Neuronal stem cell (in vitro differentiated cells): ENCODE data around the gene INO80C.

Experiments
- DNase-seq: peaks from one replicate; pipeline ENCODE4 v3.0.0-alpha.2; 2013; ENCODE audit warnings: low spot score
- H2AFZ ChIP-seq: one replicate; pipeline ENCODE4 v1.6.1; 2013; ENCODE audit warnings: mild to moderate bottlenecking, low read length, inconsistent platforms
- H2AK5ac ChIP-seq: 2 replicates; pipeline ENCODE4 v1.6.1; 2013; ENCODE audit warnings: low read depth, mild to moderate bottlenecking, inconsistent platforms, low read length, moderate library complexity, mixed read lengths
- H2BK120ac ChIP-seq: 2 replicates; pipeline ENCODE4 v1.6.1; 2013; ENCODE audit warnings: low read depth, mild to moderate bottlenecking, inconsistent platforms, low read length, moderate library complexity, mixed read lengths
- H2BK12ac ChIP-seq: one replicate; pipeline ENCODE4 v1.6.1; 2013; ENCODE audit warnings: low read length, inconsistent platforms
- H2BK15ac ChIP-seq: 2 replicates; pipeline ENCODE4 v1.6.1; 2013; ENCODE audit warnings: mild to moderate bottlenecking, low read length, inconsistent platforms, mixed read lengths
- H2BK5ac ChIP-seq: one replicate; pipeline ENCODE4 v1.6.1; 2013; ENCODE audit warnings: inconsistent platforms, mild to moderate bottlenecking, low read length, moderate library complexity
- H3K14ac ChIP-seq: one replicate; pipeline ENCODE4 v1.6.1; 2013; ENCODE audit warnings: low read length, inconsistent platforms
- H3K18ac ChIP-seq: 2 replicates; pipeline ENCODE4 v1.6.1; 2013; ENCODE audit warnings: low read length, inconsistent platforms
- H3K23ac ChIP-seq: 2 replicates; pipeline ENCODE4 v1.6.1; 2013; ENCODE audit warnings: low read depth, mild to moderate bottlenecking, mixed read lengths, low read length, inconsistent platforms; ENCODE audit not compliant: poor library complexity
- H3K27ac ChIP-seq: replicated peaks from 3 replicates; pipeline ENCODE4 v1.5.1; 2013; ENCODE audit warnings: low read length, inconsistent platforms
- H3K27me3 ChIP-seq, 3 experiments: 2 replicates each; pipeline ENCODE4 v1.6.1; 2013; ENCODE audit warnings: low read length in 3 of 3, mild to moderate bottlenecking in 2 of 3, inconsistent platforms in 1 of 3, low read depth in 1 of 3, mixed read lengths in 1 of 3, moderate library complexity in 1 of 3; ENCODE audit not compliant: control insufficient read depth in 3 of 3, insufficient read depth in 3 of 3
- H3K36me3 ChIP-seq, 2 donors: replicated peaks in 1 of 2; 2 replicates each; pipeline ENCODE4 v1.6.1; 2013; ENCODE audit warnings: low read length in 2 of 2; ENCODE audit not compliant: control insufficient read depth in 2 of 2, insufficient read depth in 2 of 2
- H3K4ac ChIP-seq: 2 replicates; pipeline ENCODE4 v1.6.1; 2013; ENCODE audit warnings: inconsistent platforms, mild to moderate bottlenecking, low read length, moderate library complexity
- H3K4me1 ChIP-seq, 2 donors: 1 replicate in 1 of 2; 2 replicates in 1 of 2; pipeline ENCODE4 v1.6.1; 2013; ENCODE audit warnings: low read length in 2 of 2, low read depth in 1 of 2; ENCODE audit not compliant: control insufficient read depth in 2 of 2, insufficient read depth in 1 of 2
- H3K4me2 ChIP-seq: one replicate; pipeline ENCODE4 v1.6.1; 2013; ENCODE audit warnings: mild to moderate bottlenecking, low read length, inconsistent platforms; ENCODE audit not compliant: insufficient read depth, poor library complexity, severe bottlenecking
- H3K4me3 ChIP-seq, 2 donors: 2 replicates each; pipeline ENCODE4 v1.5.1; 2013; ENCODE audit warnings: low read length in 2 of 2, mild to moderate bottlenecking in 2 of 2, inconsistent platforms in 1 of 2, moderate library complexity in 1 of 2
- H3K79me1 ChIP-seq: one replicate; pipeline ENCODE4 v1.6.1; 2013; ENCODE audit warnings: low read depth, mild to moderate bottlenecking, inconsistent platforms, low read length, moderate library complexity
- H3K9ac ChIP-seq: one replicate; pipeline ENCODE4 v1.6.1; 2013; ENCODE audit warnings: mild to moderate bottlenecking, low read depth, low read length, inconsistent platforms; ENCODE audit not compliant: poor library complexity
- H3K9me3 ChIP-seq, 2 donors: replicated peaks in 1 of 2; 2 replicates each; pipeline versions ENCODE3 to v1.6.1; 2013; ENCODE audit warnings: low read length in 2 of 2, mild to moderate bottlenecking in 2 of 2, inconsistent platforms in 1 of 2, low read depth in 1 of 2, mixed read lengths in 1 of 2, moderate library complexity in 1 of 2; ENCODE audit not compliant: control insufficient read depth in 2 of 2, insufficient read depth in 1 of 2
- H4K8ac ChIP-seq: one replicate; pipeline ENCODE4 v1.6.1; 2013; ENCODE audit warnings: low read depth, mild to moderate bottlenecking, inconsistent platforms, low read length, moderate library complexity
- H4K91ac ChIP-seq: one replicate; pipeline ENCODE4 v1.6.1; 2013; ENCODE audit warnings: low read length, low read depth, mild to moderate bottlenecking, inconsistent platforms; ENCODE audit not compliant: poor library complexity
- WGBS, 2 donors: extraction: QIAGEN DNeasy Blood & Tissue Kit; methylation state at CpG; one replicate each; pipeline ENCODE4 v1.1.7; 2013; ENCODE audit warnings: missing lambda C conversion rate in 2 of 2, mixed read lengths in 1 of 2; ENCODE audit not compliant: insufficient read length in 2 of 2, insufficient replicate concordance in 1 of 2; ENCODE audit errors: extremely low coverage in 2 of 2; 5-methylcytosine and 5-hydroxymethylcytosine counted together

Gene INO80C

DNA sequence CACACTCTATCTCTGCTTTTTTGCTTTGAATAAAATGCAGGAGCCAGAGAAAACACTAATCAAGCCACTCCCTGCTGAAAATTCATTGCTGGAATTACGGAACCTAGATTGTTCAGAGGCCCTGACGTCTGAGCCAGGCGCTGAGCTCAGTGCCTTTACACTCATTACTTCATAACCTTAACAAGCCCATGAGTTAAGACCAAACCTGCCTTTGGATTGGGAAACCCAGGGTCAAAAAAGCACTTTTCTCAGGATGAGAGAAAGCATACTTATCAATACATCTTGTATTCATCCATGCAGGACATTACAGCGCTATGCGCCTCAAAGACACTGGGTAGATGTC, 762 bp downstream of the INO80C start:
- no peak overlapping the region for H3K4ac ChIP-seq
- H3K4me2 ChIP-seq: peak overlapping the region; percentile 59
- no CpG with 5 or more reads among the region's 5 CpGs for WGBS, 2 donors
- no peak for DNase-seq
- H2BK12ac ChIP-seq: no peak overlapping the region
- no peak overlapping the region for H3K9ac ChIP-seq
- H3K36me3 ChIP-seq: no peaks in the 10 kb centered on the region
- H2AFZ ChIP-seq: peak overlapping the region; percentile 96
- H4K91ac ChIP-seq: no peak overlapping the region
- H3K79me1 ChIP-seq: peaks cover 1% of the 10 kb centered on the region
- H3K27ac ChIP-seq: no peak overlapping the region
- H3K9me3 ChIP-seq: no peaks in the 10 kb centered on the region
- H3K23ac ChIP-seq: no peak overlapping the region
- no peak overlapping the region for H2BK120ac ChIP-seq
- H3K18ac ChIP-seq: no peak overlapping the region
- no peaks in the 10 kb centered on the region for H3K27me3 ChIP-seq
- H2AK5ac ChIP-seq: no peak overlapping the region
- no peak overlapping the region for H4K8ac ChIP-seq
- H3K14ac ChIP-seq: no peak overlapping the region
- H3K4me3 ChIP-seq: peak overlapping the region; percentile 58 to 90
- H2BK5ac ChIP-seq: no peak overlapping the region
- H3K4me1 ChIP-seq: peaks cover 6% of the 10 kb centered on the region in 2 donors
- H2BK15ac ChIP-seq: no peak overlapping the region

- H2AK5ac ChIP-seq: no peak overlapping the region
- H3K4me1 ChIP-seq: peaks cover 14 to 15% of the 10 kb centered on the region in 2 donors
- no peak overlapping the region for H3K9ac ChIP-seq
- H3K9me3 ChIP-seq: no peaks in the 10 kb centered on the region
- H3K36me3 ChIP-seq: no peaks in the 10 kb centered on the region
- no peak overlapping the region for H2BK12ac ChIP-seq
- no peak overlapping the region for H2BK120ac ChIP-seq
- no peak overlapping the region for H2BK15ac ChIP-seq
- H3K18ac ChIP-seq: no peak overlapping the region
- H3K4me2 ChIP-seq: no peak overlapping the region
- no peak for DNase-seq
- H3K23ac ChIP-seq: no peak overlapping the region
- H4K8ac ChIP-seq: no peak overlapping the region
- H4K91ac ChIP-seq: no peak overlapping the region
- no CpG with 5 or more reads among the region's 7 CpGs for WGBS, 2 donors
- no peak overlapping the region for H3K4me3 ChIP-seq
- no peak overlapping the region for H2BK5ac ChIP-seq
- peaks cover 1% of the 10 kb centered on the region for H3K79me1 ChIP-seq
- no peak overlapping the region for H2AFZ ChIP-seq
- no peak overlapping the region for H3K4ac ChIP-seq
- H3K27me3 ChIP-seq: no peaks in the 10 kb centered on the region
- no peak overlapping the region for H3K14ac ChIP-seq
- no peak overlapping the region for H3K27ac ChIP-seq
These were observed 2.0 kb downstream of the INO80C start for GRCh38 chr18:35495536-35496314.

DNA sequence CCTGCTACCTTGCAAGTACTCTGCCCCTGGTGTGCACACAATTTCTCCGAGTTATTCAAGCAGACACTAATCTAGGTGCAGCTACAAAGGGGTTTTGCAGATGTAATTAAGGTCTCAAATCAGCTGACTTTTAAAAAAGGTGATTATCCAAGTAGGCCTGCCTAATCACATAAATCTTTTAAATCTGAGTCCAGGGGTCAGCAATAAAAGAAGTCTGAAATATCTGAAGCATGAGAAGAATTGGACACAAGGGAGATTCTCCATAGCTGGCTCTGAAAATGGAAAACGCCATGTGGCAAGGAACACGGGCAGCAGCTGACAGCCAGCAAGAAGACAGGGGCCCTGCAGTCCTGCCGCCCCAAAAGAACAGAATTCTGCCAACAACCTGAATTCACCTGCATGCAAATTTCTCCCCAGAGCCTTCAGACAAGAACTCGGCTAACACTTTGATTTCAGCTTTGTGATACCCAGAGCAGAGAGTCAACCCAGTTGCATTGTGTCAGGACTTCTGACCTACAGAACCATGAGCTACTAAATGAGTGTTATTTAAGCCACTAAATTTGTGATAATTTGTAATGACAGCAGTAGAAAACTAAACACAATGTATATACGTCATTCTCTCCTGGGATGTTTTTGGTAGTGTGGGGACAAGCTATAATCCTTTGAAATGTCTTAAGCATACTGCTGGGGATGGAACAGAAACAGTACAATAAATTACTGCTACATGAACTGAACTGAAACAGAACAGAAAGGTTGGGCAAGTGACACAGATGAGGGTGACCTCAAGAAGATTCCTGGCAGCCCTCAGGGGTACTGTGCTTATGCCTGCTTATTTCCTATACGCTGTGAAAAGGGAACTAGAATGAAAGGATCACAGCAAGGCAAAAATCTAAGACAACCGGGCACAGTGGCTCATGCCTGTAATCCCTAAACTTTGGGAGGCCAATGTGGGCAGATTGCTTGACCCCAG, 3.2 kb downstream of the INO80C start:
- H3K9ac ChIP-seq: no peak overlapping the region
- H3K4me3 ChIP-seq: no peak overlapping the region
- H3K27ac ChIP-seq: no peak overlapping the region
- H3K9me3 ChIP-seq: no peaks in the 10 kb centered on the region
- H4K91ac ChIP-seq: no peak overlapping the region
- H3K4me2 ChIP-seq: no peak overlapping the region
- H2BK15ac ChIP-seq: no peak overlapping the region
- H2AK5ac ChIP-seq: no peak overlapping the region
- no peak overlapping the region for H2AFZ ChIP-seq
- no peak overlapping the region for H4K8ac ChIP-seq
- H2BK120ac ChIP-seq: no peak overlapping the region
- H3K18ac ChIP-seq: no peak overlapping the region
- H3K79me1 ChIP-seq: peaks cover 1% of the 10 kb centered on the region
- no peak overlapping the region for H3K14ac ChIP-seq
- H3K4me1 ChIP-seq: peaks cover 14 to 15% of the 10 kb centered on the region in 2 donors
- H3K4ac ChIP-seq: no peak overlapping the region
- no peaks in the 10 kb centered on the region for H3K27me3 ChIP-seq
- DNase-seq: no peak
- H2BK12ac ChIP-seq: no peak overlapping the region
- H2BK5ac ChIP-seq: no peak overlapping the region
- no peak overlapping the region for H3K23ac ChIP-seq
- no CpG with 5 or more reads among the region's 8 CpGs for WGBS, 2 donors
- H3K36me3 ChIP-seq: no peaks in the 10 kb centered on the region

DNA sequence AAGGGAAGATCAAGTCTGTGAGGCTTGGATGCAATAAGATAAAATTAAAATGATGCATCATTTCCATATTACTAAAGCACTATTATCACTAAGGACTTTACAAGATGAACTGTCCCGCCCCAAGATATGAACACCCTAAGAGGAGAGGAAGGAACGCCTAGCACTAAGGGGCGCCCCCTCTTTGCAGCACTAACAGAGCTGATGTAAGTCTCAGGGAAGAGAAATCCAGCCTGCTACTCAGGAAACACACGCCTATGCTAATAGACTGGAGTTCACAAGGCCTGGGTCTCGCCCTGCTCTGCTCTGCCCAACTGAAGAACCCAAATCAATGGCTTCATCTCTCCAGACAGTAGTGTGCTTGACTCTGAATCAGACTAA, 6.1 kb downstream of the INO80C start:
- WGBS, 2 donors: no CpG with 5 or more reads among the region's 5 CpGs
- Histone ChIP-seq H3K18ac (no peak overlapping the region), H3K4me3 (no peak overlapping the region), H2BK5ac (no peak overlapping the region), H2BK15ac (no peak overlapping the region), H2AFZ (peak overlapping the region; percentile 76), H2BK120ac (no peak overlapping the region), H4K91ac (no peak overlapping the region), H3K27ac (no peak overlapping the region), H3K27me3 (no peaks in the 10 kb centered on the region), H3K36me3 (no peaks in the 10 kb centered on the region), H3K23ac (peak overlapping the region; percentile 37), H3K4me2 (no peak overlapping the region), H2BK12ac (no peak overlapping the region), H3K9ac (no peak overlapping the region), H3K9me3 (no peaks in the 10 kb centered on the region), H3K14ac (no peak overlapping the region), H4K8ac (no peak overlapping the region), H2AK5ac (no peak overlapping the region), H3K4ac (no peak overlapping the region), H3K4me1 (peaks cover 13 to 15% of the 10 kb centered on the region in 2 donors), H3K79me1 (peaks cover 1% of the 10 kb centered on the region)
- no peak for DNase-seq
